ENCODE measurements around the gene LRFN2.

The LRFN2 gene

GRCh38 chr6:40543776-40544175 is 43.4 kb downstream of the LRFN2 start:
- DNase-seq (ENCODE audit: low spot score) = no peak

- no peak for DNase-seq (ENCODE audit: low spot score)
These were observed 44.0 kb downstream of the LRFN2 start for GRCh38 chr6:40543146-40543545.

- DNase-seq (ENCODE audit: low spot score) = no peak
These were observed 44.9 kb downstream of the LRFN2 start for GRCh38 chr6:40542175-40542764.

- DNase-seq (ENCODE audit: low spot score) = no peak
These were observed 45.5 kb downstream of the LRFN2 start for GRCh38 chr6:40541556-40542174.

GRCh38 chr6:40540790-40541189 is 46.4 kb downstream of the LRFN2 start:
- no peak for DNase-seq (ENCODE audit: low spot score)

- DNase-seq (ENCODE audit: low spot score) = no peak
These were observed 47.3 kb downstream of the LRFN2 start for GRCh38 chr6:40539853-40540252.

GRCh38 chr6:40538556-40538955 is 48.6 kb downstream of the LRFN2 start:
- DNase-seq (ENCODE audit: low spot score) = no peak

GRCh38 chr6:40537446-40537845 is 49.7 kb downstream of the LRFN2 start:
- DNase-seq (ENCODE audit: low spot score) = no peak

GRCh38 chr6:40536442-40536841 is 50.7 kb downstream of the LRFN2 start:
- no peak for DNase-seq (ENCODE audit: low spot score)

- DNase-seq (ENCODE audit: low spot score) = no peak
These were observed 51.3 kb downstream of the LRFN2 start for GRCh38 chr6:40535819-40536380.

GRCh38 chr6:40535110-40535818 is 51.9 kb downstream of the LRFN2 start:
- DNase-seq (ENCODE audit: low spot score) = no peak

GRCh38 chr6:40532349-40533000 is 54.7 kb downstream of the LRFN2 start:
- no peak for DNase-seq (ENCODE audit: low spot score)

GRCh38 chr6:40529919-40530318 is 57.2 kb downstream of the LRFN2 start:
- no peak for DNase-seq (ENCODE audit: low spot score)

GRCh38 chr6:40529040-40529439 is 58.1 kb downstream of the LRFN2 start:
- no peak for DNase-seq (ENCODE audit: low spot score)

GRCh38 chr6:40528051-40528450 is 59.1 kb downstream of the LRFN2 start:
- DNase-seq (ENCODE audit: low spot score) = no peak

GRCh38 chr6:40526036-40526435 is 61.1 kb downstream of the LRFN2 start:
- DNase-seq (ENCODE audit: low spot score) = no peak

GRCh38 chr6:40524797-40525585 is 62.2 kb downstream of the LRFN2 start:
- no peak for DNase-seq (ENCODE audit: low spot score)

- no peak for DNase-seq (ENCODE audit: low spot score)
These were observed 63.5 kb downstream of the LRFN2 start for GRCh38 chr6:40523505-40524172.

- DNase-seq (ENCODE audit: low spot score) = no peak
These were observed 65.7 kb downstream of the LRFN2 start for GRCh38 chr6:40521496-40521895.

GRCh38 chr6:40520678-40521077 is 66.5 kb downstream of the LRFN2 start:
- DNase-seq (ENCODE audit: low spot score) = no peak

GRCh38 chr6:40520084-40520483 is 67.1 kb downstream of the LRFN2 start:
- no peak for DNase-seq (ENCODE audit: low spot score)

All from left forelimb (tissue), 1 donor.